CD4-positive, alpha-beta T cell treated with Interferon gamma for 1 hour (primary cell): Measurements from ENCODE around the gene LRFN4.
A peak's percentile ranks its signal among the peaks of the same experiment; 100 is the strongest.

Source experiments
- DNase-seq: peaks from one replicate; pipeline ENCODE4 v3.0.0-alpha.2; 2020

Gene LRFN4

DNA sequence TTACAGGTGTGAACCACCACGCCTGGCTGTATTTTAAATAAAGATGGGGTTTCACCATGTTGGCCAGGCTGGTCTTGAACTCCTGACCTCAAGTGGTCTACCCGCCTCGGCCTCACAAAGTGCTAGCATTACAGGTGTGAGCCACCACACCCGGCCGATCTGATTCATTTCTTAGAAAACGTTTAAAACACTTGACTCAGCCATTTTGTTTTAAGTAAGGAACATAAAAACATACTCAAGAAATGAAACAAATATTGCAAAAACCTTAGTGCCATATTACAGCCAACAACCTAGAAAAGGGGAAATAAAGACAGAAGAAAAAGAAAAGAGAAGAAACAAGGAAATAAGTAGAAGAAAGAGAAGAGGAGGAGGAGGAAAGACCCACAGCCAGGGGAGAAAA lies 17.4 kb downstream of the LRFN4 start:
- DNase-seq: no peak

DNA sequence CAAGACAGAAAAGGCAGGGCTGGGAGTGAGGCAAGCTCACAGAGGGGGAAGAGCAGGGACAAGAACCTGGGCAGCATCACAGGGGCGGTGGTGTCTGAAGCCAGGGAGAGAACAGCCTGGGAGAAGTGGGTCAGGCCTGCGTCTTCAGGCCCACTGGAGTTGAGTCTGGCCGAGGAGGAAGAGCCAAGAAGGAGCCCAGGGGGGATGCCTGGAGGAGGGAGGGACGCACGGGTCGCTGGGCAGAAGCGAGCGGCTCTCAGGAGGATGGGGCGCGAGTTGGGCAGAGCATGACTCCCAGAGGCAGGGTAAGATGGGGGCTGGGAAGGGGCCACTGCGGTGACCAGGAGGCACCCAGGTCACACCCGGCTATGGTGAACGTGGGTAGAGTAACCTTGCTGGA lies 18.5 kb downstream of the LRFN4 start:
- no peak for DNase-seq

DNA sequence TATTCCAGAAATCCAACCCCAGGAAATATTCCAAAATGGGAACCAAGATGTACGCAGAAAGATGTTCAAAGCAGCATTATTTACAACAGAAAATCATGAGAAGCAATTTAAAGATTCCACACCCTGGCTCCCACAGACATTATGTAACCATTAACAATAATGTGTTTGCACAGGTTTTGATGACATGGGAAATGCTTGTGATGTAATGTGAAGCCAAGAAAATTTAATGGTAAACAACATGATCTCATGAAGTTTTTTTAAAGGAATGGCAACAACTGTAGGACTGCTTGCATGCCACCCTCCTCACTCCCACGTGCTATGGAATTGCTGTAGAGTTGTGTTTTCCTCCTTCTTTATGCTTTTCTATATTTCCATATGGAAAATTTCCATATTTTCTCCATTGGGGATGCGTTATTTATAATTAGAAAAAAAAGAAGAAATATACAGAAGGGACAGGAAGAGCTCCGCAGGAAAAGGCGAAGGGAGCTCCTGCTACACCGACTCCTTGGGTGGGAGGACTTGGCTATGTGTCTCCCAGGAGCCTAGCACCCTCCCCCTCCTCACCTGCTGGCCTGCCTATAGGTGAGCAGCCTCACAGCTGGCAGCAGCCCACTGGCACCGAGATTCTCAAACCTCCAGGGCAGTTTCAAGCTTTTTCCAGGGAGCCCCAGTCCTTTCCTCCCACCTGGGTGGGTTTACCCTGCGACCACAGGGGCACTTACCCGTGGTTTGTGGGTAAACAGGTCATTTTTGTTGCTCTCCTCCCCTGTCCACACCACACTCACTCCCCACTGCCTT lies 20.9 kb downstream of the LRFN4 start:
- no peak for DNase-seq

DNA sequence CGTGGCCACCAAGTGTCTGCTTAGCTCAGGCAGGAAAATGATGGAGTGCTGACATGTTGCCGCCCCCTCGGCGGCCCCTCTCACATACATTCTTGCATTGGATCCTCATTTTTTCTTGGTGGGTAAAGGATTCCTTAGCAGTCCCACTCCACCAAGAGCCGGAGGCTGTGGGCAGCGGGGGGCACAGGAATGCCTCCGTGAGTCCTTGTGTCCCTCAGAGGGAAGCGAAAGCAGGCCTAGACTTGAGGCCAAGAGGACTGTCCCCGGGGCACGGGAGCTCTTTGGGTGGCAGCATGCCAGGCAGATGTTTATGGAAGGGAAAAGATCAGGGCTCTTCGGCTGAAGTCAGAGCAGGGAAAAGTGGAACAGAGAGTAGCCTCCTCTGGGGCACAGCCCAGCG lies 21.6 kb downstream of the LRFN4 start:
- no peak for DNase-seq

DNA sequence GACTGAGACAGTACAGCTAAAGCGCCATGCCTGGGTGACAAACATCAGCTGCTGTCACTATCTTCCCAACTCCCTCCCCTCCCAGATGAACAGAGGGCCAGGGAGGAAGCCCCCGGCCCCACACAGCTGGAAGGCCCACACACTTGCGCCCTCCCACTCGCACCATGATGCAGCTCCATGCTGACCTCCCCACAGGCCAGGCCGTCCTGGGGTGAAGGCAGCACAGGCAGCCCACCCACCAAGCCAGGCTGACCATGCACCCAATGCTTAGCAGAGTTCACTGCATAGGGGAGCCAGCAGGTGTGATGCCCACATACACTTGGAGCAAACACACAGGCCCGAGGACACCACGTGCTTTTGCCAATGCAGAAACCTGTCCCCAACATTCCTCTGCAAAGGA lies 22.1 kb downstream of the LRFN4 start:
- DNase-seq: no peak

DNA sequence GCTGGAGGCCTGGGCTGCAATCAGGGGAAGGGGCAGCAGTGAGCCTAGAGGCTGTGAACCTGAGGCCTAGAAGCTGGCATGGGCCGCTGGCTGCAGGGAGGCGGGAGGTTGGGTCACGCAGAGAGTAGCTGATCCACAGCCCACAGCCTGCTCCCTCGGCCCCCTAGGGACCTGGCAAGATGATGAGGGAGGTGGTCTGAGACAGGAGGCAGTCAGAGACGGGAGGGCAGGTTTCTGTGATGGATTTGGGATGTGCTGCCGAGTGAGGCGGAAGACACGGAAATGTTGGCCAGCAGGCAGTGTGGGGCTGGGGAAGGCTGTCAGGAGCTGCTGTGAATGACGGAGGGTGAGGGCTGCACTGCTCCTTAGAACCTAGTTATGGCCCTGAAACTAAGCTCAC lies 22.7 kb downstream of the LRFN4 start:
- DNase-seq: no peak

DNA sequence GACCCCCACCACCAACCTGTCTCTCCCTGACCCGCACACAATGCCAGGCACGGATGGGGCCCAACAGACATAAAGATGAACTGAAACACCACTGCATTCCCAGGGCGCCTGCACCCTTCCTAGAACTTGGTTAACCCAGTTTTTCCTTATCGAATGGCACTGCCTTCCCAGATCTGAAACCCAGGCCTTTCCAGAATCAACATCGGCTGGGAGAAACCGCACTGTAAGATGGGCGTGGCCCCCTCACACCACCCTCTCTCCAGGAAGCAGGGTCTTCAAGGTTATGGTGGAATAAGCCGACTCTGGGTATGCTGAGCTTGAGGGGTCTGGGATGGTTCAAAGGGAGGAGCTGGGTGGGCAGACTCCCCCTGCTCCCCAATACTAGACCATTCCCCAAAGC lies 23.1 kb downstream of the LRFN4 start:
- DNase-seq: no peak

DNA sequence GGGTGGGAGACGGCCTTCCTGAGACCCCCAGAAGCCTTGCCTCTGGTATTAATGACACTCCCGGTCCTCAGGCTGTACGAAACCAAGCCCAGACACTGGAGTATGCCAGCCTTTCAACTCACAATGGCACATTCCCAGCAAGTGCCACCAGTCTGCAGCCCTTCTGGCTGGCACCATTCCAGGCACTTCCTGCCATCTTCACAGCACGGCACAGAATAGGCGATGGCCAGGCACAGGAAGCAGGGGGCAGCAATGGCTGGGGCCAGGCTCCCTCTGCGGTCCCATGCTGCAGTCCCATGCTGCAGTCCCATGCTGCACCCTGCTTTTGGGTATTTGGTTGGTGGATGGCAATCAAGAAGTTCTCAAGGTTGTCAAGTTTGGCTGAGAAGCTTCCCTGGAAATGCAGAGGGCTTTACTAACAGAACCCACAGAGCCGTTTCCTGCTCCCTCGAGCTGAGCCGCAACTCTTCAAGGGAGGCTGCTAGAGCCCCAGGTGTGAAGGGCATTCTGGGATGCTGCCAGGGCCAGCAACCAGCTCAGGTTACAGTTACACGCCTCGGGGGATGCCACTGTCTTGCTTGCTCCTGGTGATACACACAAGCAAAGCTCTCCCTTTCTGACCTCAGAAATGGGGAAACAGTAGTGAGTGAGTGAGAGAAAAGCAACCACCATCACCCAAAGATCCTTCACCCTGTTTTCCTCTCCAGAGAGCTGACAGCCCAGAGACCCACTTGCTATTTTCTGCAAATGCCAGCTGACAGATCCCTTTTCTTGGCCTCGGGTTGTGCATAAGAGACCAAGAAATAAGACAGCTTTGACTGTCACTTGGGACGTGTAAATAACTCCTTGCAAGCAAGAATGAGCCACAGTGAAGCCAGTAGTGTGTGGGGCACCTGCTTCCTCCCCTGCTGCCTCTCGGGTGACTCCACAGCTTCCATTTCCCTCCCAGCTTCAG lies 23.9 kb downstream of the LRFN4 start:
- no peak for DNase-seq

DNA sequence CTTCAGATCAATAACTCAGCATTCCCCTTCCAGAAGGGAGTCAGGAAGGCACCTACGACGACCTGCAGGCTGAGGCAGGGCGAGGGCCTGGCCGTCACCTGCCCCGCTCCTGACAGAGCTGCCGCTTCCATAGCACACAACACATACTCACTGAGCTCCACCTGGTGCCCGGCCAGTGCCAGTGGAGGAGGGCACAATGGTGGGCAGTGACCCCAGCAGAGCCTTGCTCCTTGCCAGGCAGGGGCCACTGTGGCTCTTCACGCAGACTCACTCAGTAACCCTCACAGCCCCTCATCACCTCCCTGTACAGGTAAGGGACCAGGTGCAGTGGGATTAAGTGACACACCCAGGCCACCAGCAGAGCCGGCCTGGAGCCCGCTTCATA lies 24.6 kb downstream of the LRFN4 start:
- DNase-seq: no peak

DNA sequence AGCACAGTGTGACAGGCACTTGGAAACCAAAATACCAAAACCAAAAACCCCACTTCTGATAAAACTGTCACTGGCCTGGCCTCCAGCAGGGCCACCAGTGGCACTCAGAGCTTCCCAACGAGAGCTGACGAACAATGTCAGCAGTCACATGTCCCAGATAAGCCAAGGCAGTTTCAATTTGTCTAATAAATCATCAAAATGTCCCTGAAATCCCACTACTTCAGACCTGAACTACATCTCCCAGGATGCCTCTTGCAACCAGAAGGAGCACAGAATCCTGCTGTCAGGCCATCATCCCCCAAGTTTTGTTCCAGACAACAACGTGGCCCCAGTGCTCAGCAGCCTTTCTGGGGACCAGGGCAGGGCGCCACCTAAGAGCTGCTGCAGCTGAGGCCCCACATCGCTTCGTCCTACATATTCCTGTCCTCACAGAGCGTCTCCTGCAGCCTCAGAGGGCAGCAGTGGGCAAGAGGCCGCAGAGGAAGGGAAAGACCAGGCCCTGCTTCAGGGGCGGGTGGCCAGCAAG lies 25.1 kb downstream of the LRFN4 start:
- DNase-seq: no peak

DNA sequence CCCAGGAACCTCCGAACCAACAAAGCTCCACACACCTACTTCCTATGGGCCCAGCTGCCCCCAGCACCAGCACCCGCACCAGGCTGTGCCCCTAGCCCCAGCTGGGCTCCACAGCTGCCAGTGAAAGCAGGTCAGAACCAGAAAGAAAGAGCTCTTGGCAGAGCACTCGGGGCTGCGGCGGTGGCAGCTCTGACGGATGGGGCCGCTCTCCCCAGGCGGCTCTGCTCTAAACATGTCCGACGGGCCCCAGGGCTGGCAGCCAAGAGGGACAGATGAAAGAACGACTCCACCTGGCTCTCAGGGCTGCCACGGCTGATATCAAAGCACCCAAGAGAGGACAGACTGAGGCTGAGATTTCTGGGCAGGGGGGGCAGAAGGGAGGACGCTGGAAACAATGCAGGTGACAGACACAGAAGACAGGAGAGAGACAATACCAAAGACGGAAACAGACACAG lies 25.7 kb downstream of the LRFN4 start:
- no peak for DNase-seq

DNA sequence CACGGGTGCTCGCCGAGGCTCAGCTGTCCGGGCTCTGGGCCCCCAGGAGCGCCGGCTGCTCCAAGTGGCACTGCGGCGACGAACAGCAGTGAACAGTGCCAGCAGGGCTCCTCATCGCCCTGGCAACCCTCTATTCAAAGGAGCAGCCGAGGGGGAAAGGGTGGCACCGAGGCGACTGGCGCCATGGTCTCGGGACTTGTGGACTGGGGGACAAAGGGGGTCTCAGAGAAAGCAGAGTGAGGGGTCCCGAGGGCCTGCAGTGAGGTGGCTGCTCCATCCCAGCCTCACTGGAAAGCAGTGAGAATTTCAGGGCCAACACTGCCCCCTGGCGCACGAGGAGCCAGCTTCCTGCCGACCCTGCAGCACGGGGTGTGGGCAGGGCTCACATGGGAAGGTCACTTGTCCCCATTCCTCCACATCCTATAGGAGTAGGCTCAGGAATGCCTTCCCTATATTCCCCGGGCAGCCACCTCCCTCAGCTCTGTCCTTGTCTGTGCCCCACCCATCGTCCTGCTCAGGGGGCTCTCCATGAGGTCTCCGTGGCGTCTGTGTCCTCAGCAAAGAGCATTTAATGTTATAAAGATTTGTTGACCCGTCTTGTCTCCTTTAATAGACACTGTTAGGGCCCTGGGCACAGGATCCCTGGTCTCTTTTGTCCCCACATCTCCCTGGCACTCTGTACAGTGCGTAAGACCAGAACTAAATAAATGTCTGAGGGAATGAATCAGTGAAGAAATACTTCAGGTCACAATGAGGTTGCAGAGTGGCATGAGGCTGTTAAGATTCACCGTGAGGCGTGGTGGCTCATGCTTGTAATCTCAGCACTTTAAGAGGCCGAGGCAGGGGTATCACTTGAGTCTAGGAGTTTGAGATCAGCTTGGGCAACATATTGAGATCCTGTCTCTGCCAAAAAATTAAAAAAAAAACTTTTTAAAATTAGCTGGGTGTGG lies 26.4 kb downstream of the LRFN4 start:
- DNase-seq: peak; percentile 43

DNA sequence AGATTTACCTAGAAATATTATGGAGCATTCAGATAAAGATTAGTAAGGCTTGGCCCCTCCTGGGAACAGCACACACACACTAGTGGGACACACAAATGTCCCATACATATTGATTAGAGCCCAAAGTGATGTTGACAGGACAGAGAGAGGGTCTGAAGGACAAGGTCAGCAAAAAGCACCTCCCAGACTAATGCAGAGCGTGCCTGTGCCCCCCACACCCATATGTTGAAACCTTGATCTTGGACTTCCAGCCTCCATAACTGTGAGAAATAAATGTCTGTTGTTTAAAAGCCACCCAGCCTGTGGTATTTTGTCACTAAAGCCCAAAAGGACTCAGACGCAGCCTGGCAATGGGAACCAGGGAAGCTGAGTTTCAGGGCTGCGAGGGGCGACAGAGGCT lies 27.6 kb downstream of the LRFN4 start:
- no peak for DNase-seq

DNA sequence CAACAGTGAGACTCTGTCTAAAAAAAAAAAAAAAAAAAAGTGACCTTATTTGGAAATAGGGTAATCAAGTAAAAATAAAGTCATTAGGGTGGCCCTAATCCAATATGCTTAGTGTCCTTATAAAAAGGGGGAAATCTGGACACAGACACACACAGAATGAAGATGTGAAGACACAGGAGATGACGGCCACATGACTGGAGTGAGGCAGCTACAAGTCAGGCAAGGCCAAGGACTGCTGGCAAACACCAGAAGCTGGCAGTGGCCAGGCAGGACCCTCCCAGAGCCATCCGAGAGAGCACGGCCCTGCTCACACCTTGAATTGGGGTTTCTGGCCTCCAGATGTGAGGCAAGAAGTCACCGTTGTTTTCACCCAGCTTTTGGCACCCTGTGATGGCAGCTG lies 28.6 kb downstream of the LRFN4 start:
- DNase-seq: no peak

DNA sequence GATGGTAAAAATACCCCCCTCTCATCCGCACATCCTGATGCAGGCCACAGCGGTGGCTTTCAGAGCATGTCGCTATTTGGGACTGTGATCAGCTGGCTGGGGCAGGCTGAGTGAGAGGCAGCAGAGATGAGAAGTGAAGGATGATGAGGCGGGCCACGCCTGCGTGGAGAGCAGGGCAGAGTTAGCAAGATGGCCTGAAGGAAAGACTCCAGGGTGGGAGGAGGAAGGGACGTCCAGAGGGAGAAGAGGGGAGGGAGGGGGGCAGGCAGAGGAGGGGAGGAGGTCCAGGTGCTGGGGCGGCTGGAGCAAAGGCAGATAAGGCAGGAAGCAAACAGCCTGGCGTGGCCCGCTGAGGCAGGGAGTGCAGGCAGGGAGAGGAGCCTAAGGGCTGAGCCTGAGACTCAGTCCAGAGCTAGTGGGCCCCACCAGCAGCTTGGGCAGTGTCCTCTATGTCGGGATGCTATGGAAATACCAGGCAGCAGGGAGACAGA lies 29.1 kb downstream of the LRFN4 start:
- no peak for DNase-seq

DNA sequence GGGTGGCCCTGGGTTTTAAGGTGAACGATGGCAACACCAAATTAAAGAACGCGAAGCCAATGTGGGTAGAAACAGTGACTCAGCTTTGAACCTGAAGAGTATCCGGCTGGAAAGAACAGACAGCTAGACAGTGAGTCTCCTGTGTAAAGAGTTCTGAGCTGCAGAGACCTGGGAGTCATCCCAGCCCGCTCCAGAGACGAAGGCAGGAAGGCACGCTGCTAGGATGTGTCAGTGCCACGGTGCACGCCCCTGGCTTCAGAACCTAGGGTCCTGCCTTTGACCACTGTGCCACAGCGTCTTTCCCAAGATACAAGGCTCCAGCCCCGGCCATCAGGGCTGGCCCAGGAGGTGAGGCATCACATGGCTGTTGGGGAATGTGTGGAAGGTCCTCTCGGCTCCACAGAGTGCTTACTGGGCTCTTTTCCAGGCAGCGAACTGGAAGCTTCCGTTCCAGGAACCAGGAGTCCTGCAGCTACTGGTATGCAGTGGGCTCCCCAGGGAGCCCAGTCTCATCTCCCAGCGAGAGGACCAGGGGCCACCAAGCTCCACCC lies 29.9 kb downstream of the LRFN4 start:
- DNase-seq: no peak

DNA sequence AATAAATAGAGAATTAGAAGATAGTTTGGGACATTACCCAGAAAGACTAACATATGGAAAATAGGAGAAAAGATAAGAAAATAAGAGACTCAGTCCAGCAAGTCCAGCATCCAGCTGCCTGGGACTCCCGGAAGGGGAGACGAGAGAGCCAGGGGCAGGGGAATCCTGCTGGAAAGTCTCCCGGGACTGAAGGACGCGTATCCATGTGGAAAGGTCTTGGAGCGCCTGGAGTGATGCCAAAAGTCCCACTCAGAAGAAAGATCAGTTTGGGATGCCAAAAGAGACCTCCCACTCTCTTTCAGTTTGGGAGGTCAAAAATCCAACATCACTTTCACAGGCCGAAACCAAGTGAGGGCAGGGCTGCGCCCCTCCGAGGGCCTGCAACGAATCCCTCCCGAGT lies 30.7 kb downstream of the LRFN4 start:
- DNase-seq: no peak

DNA sequence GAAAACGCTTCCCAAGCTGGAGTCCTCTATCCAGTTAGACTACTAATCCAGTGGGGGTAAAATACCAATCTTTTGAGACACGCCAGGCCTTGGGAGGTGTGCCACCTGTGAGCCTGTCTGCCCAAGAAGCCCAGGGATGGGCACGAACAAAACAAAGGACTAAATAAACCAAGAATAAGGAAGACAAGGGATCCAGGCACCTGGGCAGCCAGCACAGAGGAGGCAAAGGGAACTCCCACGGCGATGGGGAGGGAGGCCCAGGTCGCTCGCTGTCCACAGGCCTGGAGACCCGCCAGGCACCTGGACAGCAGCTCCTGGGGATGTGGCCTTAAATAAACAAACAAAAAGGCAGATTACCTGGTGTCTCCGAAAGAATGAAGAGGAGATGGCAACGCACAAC lies 31.4 kb downstream of the LRFN4 start:
- DNase-seq: no peak

DNA sequence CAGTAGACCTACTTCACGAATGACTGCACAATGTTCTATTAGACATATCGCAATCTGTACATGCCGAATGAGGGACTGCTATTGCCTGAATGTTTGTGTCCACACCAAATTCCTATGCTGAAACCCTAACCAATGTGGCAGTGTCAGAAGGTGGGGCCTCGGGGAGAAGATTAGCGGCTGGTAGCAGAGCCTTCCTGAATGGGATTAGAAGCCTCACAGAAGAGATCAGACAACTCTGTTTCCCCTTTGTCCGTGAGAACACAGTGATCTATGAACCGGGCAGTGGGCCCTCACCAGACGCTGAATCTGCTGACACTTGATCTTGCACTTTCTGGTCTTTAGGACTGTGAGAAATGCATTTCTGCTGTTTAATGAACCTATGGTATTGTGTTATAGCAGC lies 33.1 kb downstream of the LRFN4 start:
- DNase-seq: no peak

DNA sequence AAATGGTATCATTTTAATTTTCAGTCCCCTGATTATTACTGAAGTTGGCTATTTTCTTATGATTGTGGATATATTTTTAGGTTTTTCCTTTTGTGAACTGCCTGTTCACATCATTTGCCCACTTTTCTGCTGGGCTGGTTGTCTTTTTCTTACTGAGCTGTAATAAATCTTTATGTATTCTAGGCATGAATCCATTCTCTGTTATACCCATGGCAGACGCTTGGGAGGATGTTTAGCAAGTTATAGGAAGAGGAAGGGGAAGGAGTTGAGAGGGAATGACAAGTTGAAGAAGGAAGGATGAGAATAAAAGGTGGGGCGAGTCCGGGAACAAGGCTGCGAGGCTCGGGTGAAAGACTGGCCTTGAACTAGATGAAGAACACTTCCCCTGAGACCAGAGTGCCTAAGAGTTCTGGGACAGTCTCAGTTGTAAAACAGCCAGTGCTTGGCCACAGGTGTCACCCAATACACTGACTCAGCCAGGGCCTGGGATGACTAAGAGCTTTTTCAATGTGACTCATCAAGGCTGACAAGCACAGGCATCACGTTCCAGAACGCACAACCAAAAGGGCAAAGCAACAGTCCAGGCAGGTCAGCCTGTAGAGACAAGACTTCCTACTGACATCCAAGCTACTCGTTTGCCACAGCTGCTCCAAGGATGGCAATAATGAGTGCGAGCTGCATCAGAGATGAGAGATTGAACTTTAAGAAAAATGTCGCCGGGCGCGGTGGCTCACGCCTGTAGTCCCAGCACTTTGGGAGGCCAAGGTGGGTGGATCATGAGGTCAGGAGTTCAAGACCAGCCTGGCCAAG lies 35.2 kb downstream of the LRFN4 start:
- DNase-seq: no peak

DNA sequence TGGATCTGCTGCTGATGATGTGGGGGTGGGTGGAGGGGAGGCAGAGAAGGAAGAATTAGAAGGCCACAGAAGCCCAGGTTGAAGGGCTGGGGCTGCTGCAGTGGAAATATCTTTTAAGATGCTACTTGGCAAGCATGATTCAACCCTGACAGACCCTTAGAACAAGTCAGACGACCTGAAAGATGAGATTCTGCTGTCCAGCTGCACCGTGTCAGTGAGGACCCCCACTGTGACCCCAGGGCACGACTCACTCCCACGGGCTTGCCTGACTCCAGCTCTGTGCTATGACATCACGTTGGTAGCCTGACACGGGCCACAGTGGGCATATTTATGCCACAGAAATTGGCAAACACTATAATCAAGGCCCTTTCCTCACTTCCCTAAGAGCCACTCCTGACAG lies 36.0 kb downstream of the LRFN4 start:
- no peak for DNase-seq
